Testis (tissue), 2 donors: ENCODE results near the gene TAS2R39.

Experiments used
- POLR2A ChIP-seq: fragments of 450-650 bp; IDR thresholded peaks from one replicate; pipeline ENCODE4 v1.6.1; 2017; ENCODE audit warnings: antibody characterized with exemption, mild to moderate bottlenecking, moderate library complexity
- TF ChIP-seq, protein P1 (sequence below), 3 experiments: fragments of 450-650 bp in 2 of 3; fragments of 200-600 bp in 1 of 3; sonication (generic) in 1 of 3; IDR thresholded peaks; one replicate each; pipeline ENCODE4 v1.5.1; 2016 to 2019; ENCODE audit warnings: antibody characterized with exemption in 3 of 3, mild to moderate bottlenecking in 2 of 3, moderate library complexity in 1 of 3

GRCh38 chr7:143202161-143202560 lies 18.9 kb downstream of the TAS2R39 start:
- TF ChIP-seq POLR2A, result no peak
- TF ChIP-seq, protein P1, sequence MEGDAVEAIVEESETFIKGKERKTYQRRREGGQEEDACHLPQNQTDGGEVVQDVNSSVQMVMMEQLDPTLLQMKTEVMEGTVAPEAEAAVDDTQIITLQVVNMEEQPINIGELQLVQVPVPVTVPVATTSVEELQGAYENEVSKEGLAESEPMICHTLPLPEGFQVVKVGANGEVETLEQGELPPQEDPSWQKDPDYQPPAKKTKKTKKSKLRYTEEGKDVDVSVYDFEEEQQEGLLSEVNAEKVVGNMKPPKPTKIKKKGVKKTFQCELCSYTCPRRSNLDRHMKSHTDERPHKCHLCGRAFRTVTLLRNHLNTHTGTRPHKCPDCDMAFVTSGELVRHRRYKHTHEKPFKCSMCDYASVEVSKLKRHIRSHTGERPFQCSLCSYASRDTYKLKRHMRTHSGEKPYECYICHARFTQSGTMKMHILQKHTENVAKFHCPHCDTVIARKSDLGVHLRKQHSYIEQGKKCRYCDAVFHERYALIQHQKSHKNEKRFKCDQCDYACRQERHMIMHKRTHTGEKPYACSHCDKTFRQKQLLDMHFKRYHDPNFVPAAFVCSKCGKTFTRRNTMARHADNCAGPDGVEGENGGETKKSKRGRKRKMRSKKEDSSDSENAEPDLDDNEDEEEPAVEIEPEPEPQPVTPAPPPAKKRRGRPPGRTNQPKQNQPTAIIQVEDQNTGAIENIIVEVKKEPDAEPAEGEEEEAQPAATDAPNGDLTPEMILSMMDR (IDR thresholded peaks at IDR 0.05), result no peak
